ENCODE results near the gene DDC. TPM values are rescaled to one million over a fixed set of nuclear protein-coding genes. Genes with fewer than 3 reads are reported as not detected.
A peak's percentile ranks its signal among the peaks of the same experiment; 100 is the strongest.

DDC gene
- total RNA-seq, 1 donor from 2014 or later: not detected

DNA sequence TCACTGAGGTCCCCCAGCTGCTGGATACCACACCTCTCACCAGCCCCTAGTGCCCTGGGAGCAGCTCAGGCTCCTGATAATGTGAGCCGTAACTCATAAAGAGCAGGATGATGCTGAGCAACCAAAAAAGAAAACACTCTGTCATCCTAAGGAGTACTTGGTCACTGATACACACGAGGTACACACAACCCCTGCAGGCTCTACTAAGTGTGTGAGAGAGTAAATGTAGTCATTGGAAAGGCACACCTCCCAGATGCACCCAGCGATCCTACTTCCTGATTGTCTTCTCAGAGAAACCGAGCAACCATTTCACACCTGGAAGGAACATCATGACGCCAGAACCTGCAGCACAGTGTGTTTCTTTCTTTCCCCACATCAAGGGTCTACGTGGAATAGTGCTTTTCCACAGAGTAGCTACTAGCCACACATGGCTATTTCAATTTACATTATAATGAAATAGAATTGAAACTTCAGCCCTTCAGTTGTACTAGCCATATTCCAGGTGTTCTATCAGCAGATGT lies 149.3 kb downstream of the DDC start:
- Mint-ChIP-seq H3K36me3 (ENCODE audit: low read depth) (no peaks in the 10 kb centered on the region), H3K4me1 (peaks cover 73% of the 10 kb centered on the region), H3K27ac (peak overlapping the region; percentile 92), H3K27me3 (no peaks in the 10 kb centered on the region), H3K9me3 (no peaks in the 10 kb centered on the region), H3K4me3 (peak overlapping the region; percentile 59)
- POLR2A ChIA-PET: interaction anchor here (1.0 to 2.7 kb wide), 4 partner anchors 18 to 210 kb away, joined by 3 to 23 read pairs (median 6); no protein-coding TSS in a partner anchor
- TF ChIP-seq CTCF (IDR thresholded peaks at IDR 0.05): no peak
- DNase-seq (no peak), ATAC-seq (ENCODE audit: low read depth) (no peak)
- intact Hi-C loops (cut with micrococcal nuclease): loop anchor here (1.0 kb wide), 2 partner anchors 9 to 142 kb away; no protein-coding TSS in a partner anchor
- CTCF ChIA-PET: interaction anchor here (0.8 to 6.5 kb wide), 7 partner anchors 17 to 322 kb away, joined by 3 to 85 read pairs (median 11); partner anchors contain the start of gene ZPBP

DNA sequence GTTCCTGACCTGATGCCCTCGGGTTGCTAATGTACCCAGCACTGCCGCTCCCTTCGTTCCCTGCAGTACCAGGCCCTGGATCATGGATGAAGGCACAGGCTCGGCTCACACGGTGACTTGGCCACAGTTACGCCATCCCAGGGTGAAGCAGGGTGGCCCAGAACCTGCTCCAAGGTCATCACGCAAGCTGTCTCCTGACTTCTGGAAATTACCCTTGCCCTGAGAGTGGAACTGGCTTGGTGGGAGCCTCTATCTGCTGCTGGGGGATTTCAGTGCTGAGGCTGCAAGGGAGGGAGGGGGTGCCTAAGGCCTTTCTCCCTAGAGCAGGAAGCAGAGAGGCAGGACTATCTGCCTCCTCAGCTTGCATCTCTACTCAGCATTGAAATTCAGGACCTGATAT lies 151.6 kb downstream of the DDC start:
- H3K27me3 Mint-ChIP-seq: no peaks in the 10 kb centered on the region
- H3K36me3 Mint-ChIP-seq (ENCODE audit: low read depth): no peaks in the 10 kb centered on the region
- ChIA-PET POLR2A (interaction anchor here (1.0 to 4.3 kb wide), 4 partner anchors 10 to 265 kb away, joined by 3 to 25 read pairs (median 4); no protein-coding TSS in a partner anchor), CTCF (interaction anchor here (1.0 kb wide), 1 partner anchor 268 kb away, joined by 5 read pairs; no protein-coding TSS in a partner anchor)
- H3K4me1 Mint-ChIP-seq: peaks cover 96% of the 10 kb centered on the region
- intact Hi-C loops (cut with micrococcal nuclease): loop anchor here (1.0 to 5.0 kb wide), 2 partner anchors 146 to 268 kb away; no protein-coding TSS in a partner anchor
- DNase-seq (no peak), ATAC-seq (ENCODE audit: low read depth) (no peak)
- no peak overlapping the region for H3K4me3 Mint-ChIP-seq
- H3K9me3 Mint-ChIP-seq: no peaks in the 10 kb centered on the region
- H3K27ac Mint-ChIP-seq: peak overlapping the region; percentile 94
- no peak for TF ChIP-seq CTCF (IDR thresholded peaks at IDR 0.05)

GRCh38 chr7:50412973-50413372 lies 152.2 kb downstream of the DDC start:
- POLR2A ChIA-PET: interaction anchor here (0.7 to 4.3 kb wide), 10 partner anchors 9 to 264 kb away, joined by 3 to 25 read pairs (median 4); partner anchors contain the start of gene IKZF1
- CTCF ChIA-PET: interaction anchor here (1.0 to 1.1 kb wide), 3 partner anchors 14 to 320 kb away, joined by 3 to 5 read pairs (median 3); partner anchors contain the start of gene ZPBP

DNA sequence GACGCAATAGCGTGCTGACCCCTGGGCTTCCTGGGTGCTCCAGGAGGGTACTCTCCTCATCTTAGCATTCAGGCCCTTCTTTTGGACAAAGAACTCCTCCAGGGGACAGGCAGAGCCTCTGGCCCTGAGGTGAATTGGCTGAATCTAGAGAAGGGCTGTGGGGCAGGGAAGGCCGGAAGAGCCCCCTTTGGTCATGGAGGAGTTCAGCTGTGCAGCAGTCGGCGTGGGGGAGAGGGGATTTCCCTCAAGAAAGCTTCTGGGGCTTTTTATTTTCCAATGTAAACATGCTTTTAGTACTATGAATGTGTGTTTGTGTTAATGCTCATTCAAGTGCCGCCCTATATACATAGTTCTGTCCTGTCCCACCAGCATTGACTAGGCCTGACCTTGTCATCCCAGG lies 153.9 kb downstream of the DDC start:
- ChIA-PET POLR2A (interaction anchor here (0.6 to 4.3 kb wide), 31 partner anchors 8 to 291 kb away, joined by 3 to 25 read pairs (median 4); partner anchors contain the start of genes FIGNL1 and IKZF1), CTCF (interaction anchor here (0.6 to 2.1 kb wide), 5 partner anchors 10 to 319 kb away, joined by 3 to 7 read pairs (median 4); no protein-coding TSS in a partner anchor)
- TF ChIP-seq CTCF (IDR thresholded peaks at IDR 0.05): no peak
- DNase-seq: no peak
- H3K27ac Mint-ChIP-seq: peak overlapping the region; percentile 94
- ATAC-seq (ENCODE audit: low read depth): peak; percentile 32
- H3K27me3 Mint-ChIP-seq: no peaks in the 10 kb centered on the region
- H3K4me3 Mint-ChIP-seq: peak overlapping the region; percentile 56
- intact Hi-C loops (cut with micrococcal nuclease): loop anchor here (2.0 to 5.0 kb wide), 2 partner anchors 107 to 144 kb away; partner anchors contain the start of gene IKZF1
- no peaks in the 10 kb centered on the region for H3K36me3 Mint-ChIP-seq (ENCODE audit: low read depth)
- no peaks in the 10 kb centered on the region for H3K9me3 Mint-ChIP-seq
- H3K4me1 Mint-ChIP-seq: peaks cover 98% of the 10 kb centered on the region

More at GRCh38 chr7:50412973-50413372, 152.2 kb downstream of the DDC start:
- Mint-ChIP-seq H3K36me3 (ENCODE audit: low read depth) (no peaks in the 10 kb centered on the region), H3K9me3 (no peaks in the 10 kb centered on the region), H3K27ac (peak overlapping the region; percentile 94), H3K27me3 (no peaks in the 10 kb centered on the region), H3K4me3 (peak overlapping the region; percentile 60), H3K4me1 (peaks cover 98% of the 10 kb centered on the region)
- intact Hi-C loops (cut with micrococcal nuclease): loop anchor here (1.0 to 5.0 kb wide), 2 partner anchors 146 to 268 kb away; no protein-coding TSS in a partner anchor
- DNase-seq (no peak), ATAC-seq (ENCODE audit: low read depth) (peak; percentile 22)
- no peak for TF ChIP-seq CTCF (IDR thresholded peaks at IDR 0.05)

Data from activated B cell treated with CpG ODN at 0.5 μM for 24 hours (primary cell).